Endothelial cell of umbilical vein (primary cell): ENCODE results near the gene OR9Q1. TPM values are rescaled to one million over a fixed set of nuclear protein-coding genes. Genes with fewer than 3 reads are reported as not detected.

ENCODE experiments used
- BruUV-seq: library from RNA; stranded (reverse); fragments of 400-500 nt; replicated peaks from 2 replicates; lab custom pipeline; 2021; lab: Mats Ljungman, UMichigan
- CTCF ChIA-PET: fragments of 300-600, 350-600 bp; sonication (Branson Sonifier 250); formaldehyde crosslinking; loops from one replicate; lab custom pipeline; 2021; ENCODE audit warnings: antibody characterized with exemption, inconsistent platforms; lab: Charles Lee
- POLR2A ChIA-PET: fragments of 300-600, 350-600 bp; sonication (Branson Sonifier 250); formaldehyde crosslinking; loops from one replicate; lab custom pipeline; 2021; ENCODE audit warnings: antibody characterized with exemption, inconsistent platforms; lab: Charles Lee
- DNase-seq: peaks from one replicate; pipeline ENCODE4 v3.0.0-alpha.2; 2011; ENCODE audit warnings: low read depth, low spot score
- FAIRE-seq: peaks from 2 replicates; lab custom pipeline; 2011; peaks lifted over from hg19 to GRCh38; lab: Jason Lieb, UNC
- H2AFZ ChIP-seq: 2 replicates; pipeline ENCODE4 v1.6.0; 2012; ENCODE audit warnings: low read depth, low read length, control low read depth, inconsistent platforms
- H3K27ac ChIP-seq: 2 replicates; pipeline ENCODE4 v1.5.1; 2011; ENCODE audit warnings: low read depth, mild to moderate bottlenecking, control low read depth, low read length, moderate library complexity; ENCODE audit not compliant: insufficient read depth
- H3K27me3 ChIP-seq, 2 experiments: 2 replicates each; pipeline versions ENCODE4 v1.6.0 to v1.6.1; 2011; ENCODE audit warnings: low read length in 2 of 2, mixed read lengths in 1 of 2; ENCODE audit not compliant: control insufficient read depth in 2 of 2, insufficient read depth in 2 of 2
- H3K36me3 ChIP-seq, 2 experiments: 2 replicates in 1 of 2; 3 replicates in 1 of 2; pipeline ENCODE4 v1.5.1; 2011; ENCODE audit warnings: low read length in 2 of 2, mild to moderate bottlenecking in 1 of 2, moderate library complexity in 1 of 2; ENCODE audit not compliant: control insufficient read depth in 2 of 2, insufficient read depth in 2 of 2; ENCODE audit errors: extremely low read depth in 1 of 2
- H3K4me1 ChIP-seq: 3 replicates; pipeline ENCODE4 v1.5.1; 2011; ENCODE audit warnings: mild to moderate bottlenecking, low read length; ENCODE audit not compliant: control insufficient read depth, insufficient read depth; ENCODE audit errors: extremely low read depth
- H3K4me2 ChIP-seq: 2 replicates; pipeline ENCODE4 v1.6.1; 2011; ENCODE audit warnings: low read length, control low read depth, mixed read lengths; ENCODE audit not compliant: insufficient read depth
- H3K4me3 ChIP-seq, 3 experiments: fragments of 200-600 bp in 1 of 3; sonication (generic), shearing (Covaris generic) in 1 of 3; replicated peaks in 1 of 3; 2 replicates each; pipeline ENCODE4 v1.5.1; 2011 to 2016; ENCODE audit warnings: control low read depth in 3 of 3, low read length in 3 of 3, mild to moderate bottlenecking in 2 of 3, inconsistent platforms in 1 of 3, low read depth in 1 of 3, moderate library complexity in 1 of 3; ENCODE audit not compliant: insufficient read depth in 1 of 3
- H3K79me2 ChIP-seq: 2 replicates; pipeline ENCODE4 v1.6.0; 2012; ENCODE audit warnings: low read length, inconsistent platforms; ENCODE audit not compliant: control insufficient read depth, insufficient read depth
- H3K9ac ChIP-seq: replicated peaks from 2 replicates; pipeline ENCODE3; 2011; ENCODE audit warnings: low read length, control low read depth; ENCODE audit not compliant: insufficient read depth; ENCODE audit errors: extremely low read depth
- H3K9me1 ChIP-seq: replicated peaks from 3 replicates; pipeline ENCODE4 v1.6.0; 2011; ENCODE audit warnings: mild to moderate bottlenecking, low read length; ENCODE audit not compliant: control insufficient read depth, insufficient read depth; ENCODE audit errors: extremely low read depth
- H3K9me3 ChIP-seq: replicated peaks from 2 replicates; pipeline ENCODE4 v1.5.1; 2012; ENCODE audit warnings: low read length, inconsistent platforms; ENCODE audit not compliant: control insufficient read depth, insufficient read depth
- H4K20me1 ChIP-seq: replicated peaks from 2 replicates; pipeline ENCODE3; 2011; ENCODE audit warnings: mild to moderate bottlenecking, low read length; ENCODE audit not compliant: control insufficient read depth, insufficient read depth; ENCODE audit errors: extremely low read depth
- CTCF ChIP-seq, 2 donors: IDR thresholded peaks; 1 replicate in 1 of 2; 2 replicates in 1 of 2; pipeline ENCODE4 v1.5.1; 2011; ENCODE audit warnings: low read length in 2 of 2, mild to moderate bottlenecking in 2 of 2, moderate library complexity in 2 of 2, control low read depth in 1 of 2, inconsistent platforms in 1 of 2, low read depth in 1 of 2; ENCODE audit not compliant: insufficient read depth in 1 of 2; ENCODE audit errors: extremely low read depth in 1 of 2
- EZH2 ChIP-seq: IDR thresholded peaks from 2 replicates; pipeline ENCODE4 v1.6.1; 2012; ENCODE audit warnings: borderline replicate concordance, low read depth, mild to moderate bottlenecking, moderate library complexity, low read length, inconsistent platforms; ENCODE audit not compliant: severe bottlenecking
- GATA2 ChIP-seq: IDR thresholded peaks from 2 replicates; pipeline ENCODE4 v1.7.0; 2011; ENCODE audit warnings: low read depth, mild to moderate bottlenecking, moderate library complexity, mixed read lengths, low read length; ENCODE audit not compliant: insufficient read length, insufficient read depth
- JUN ChIP-seq: IDR thresholded peaks from 2 replicates; pipeline ENCODE4 v1.6.1; 2011; ENCODE audit warnings: borderline replicate concordance, low read depth; ENCODE audit not compliant: insufficient read length, insufficient read depth
- MYC ChIP-seq: IDR thresholded peaks from one replicate; pipeline ENCODE4 v1.6.1; 2011; ENCODE audit warnings: mild to moderate bottlenecking, low read depth, low read length
- POLR2A ChIP-seq: IDR thresholded peaks from 2 replicates; pipeline ENCODE4 v1.6.1; 2012; ENCODE audit warnings: low read depth, mild to moderate bottlenecking, control low read depth, low read length
- POLR2AphosphoS5 ChIP-seq: IDR thresholded peaks from 2 replicates; pipeline ENCODE4 v1.6.1; 2012; ENCODE audit warnings: low read depth, mild to moderate bottlenecking, control low read depth, low read length, moderate library complexity; ENCODE audit not compliant: insufficient read depth
- dilution Hi-C: fragments of 300-500 bp; cut with MboI; formaldehyde crosslinking; loops from one replicate; pipeline ENCODE4 v1.15.0; 2019; ENCODE audit warnings: low sequenced_read_pairs; ENCODE audit not compliant: extremely low pct_ligation_motif_present
- intact Hi-C: fragments of 100-400 bp; cut with micrococcal nuclease; formaldehyde crosslinking; loops from one replicate; pipeline ENCODE4 v1.10.0; 2022
- polyA plus RNA-seq, 4 experiments: library from polyadenylated mRNA; depleted of rRNA in 3 of 4; stranded (reverse) in 3 of 4; unstranded in 1 of 4; fragments of >200 nt; gene quantifications; 2 replicates each; pipeline versions ENCODE4 v1.2.1 to v1.2.3, GENCODE V29; 2011 to 2012; ENCODE audit warnings: missing spikeins in 1 of 4
- total RNA-seq: library from RNA; stranded (reverse); gene quantifications from 2 replicates; pipeline ENCODE4 v1.2.3, GENCODE V29; 2021
- TF ChIP-seq, protein P1 (sequence below): IDR thresholded peaks from 2 replicates; pipeline ENCODE4 v1.6.1; 2011; ENCODE audit not compliant: insufficient read depth, insufficient read length

OR9Q1 gene
- total and polyA plus RNA-seq, 2 donors (not counting 3 experiments of a cell fraction or from before 2014, with no cell fraction given), result not detected

DNA sequence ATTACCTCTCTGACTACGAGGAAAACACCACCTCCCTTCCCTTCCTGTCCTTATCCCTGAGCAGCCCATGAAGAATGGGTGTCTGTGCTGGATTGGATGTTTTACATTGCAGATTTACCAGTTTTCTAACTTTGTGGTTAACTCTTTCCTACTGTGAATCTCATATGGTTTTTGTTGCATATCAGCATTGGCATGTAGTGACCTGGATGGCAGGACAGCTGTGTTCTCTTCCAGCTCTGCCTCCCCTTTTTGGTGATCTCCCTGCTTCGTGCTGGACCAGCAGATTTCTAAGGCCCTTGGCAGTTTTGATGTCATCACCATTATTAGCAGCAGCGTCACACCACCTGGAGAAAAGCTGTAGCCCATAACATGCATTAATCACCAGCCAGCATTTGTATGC, 33.8 kb downstream of the OR9Q1 start:
- Histone ChIP-seq H4K20me1 (no peaks in the 10 kb centered on the region), H3K4me1 (peaks cover 16% of the 10 kb centered on the region), H3K9ac (no peak overlapping the region), H3K4me2 (no peak overlapping the region), H3K79me2 (no peaks in the 10 kb centered on the region), H3K27ac (no peak overlapping the region), H3K4me3 (no peak overlapping the region), H3K27me3 (no peaks in the 10 kb centered on the region), H3K9me1 (no peaks in the 10 kb centered on the region), H3K36me3 (no peaks in the 10 kb centered on the region), H2AFZ (no peak overlapping the region), H3K9me3 (no peaks in the 10 kb centered on the region)
- TF ChIP-seq MYC, result no peak
- no peak for TF ChIP-seq GATA2
- TF ChIP-seq POLR2A, result no peak
- TF ChIP-seq POLR2AphosphoS5, result no peak
- no peak for TF ChIP-seq CTCF (IDR thresholded peaks at IDR 0.05; ENCODE audit: extremely low read depth in 1 of 2, insufficient read depth in 1 of 2, low read depth in 1 of 2, low read length in 2 of 2)
- TF ChIP-seq, protein P1, sequence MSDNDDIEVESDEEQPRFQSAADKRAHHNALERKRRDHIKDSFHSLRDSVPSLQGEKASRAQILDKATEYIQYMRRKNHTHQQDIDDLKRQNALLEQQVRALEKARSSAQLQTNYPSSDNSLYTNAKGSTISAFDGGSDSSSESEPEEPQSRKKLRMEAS, result no peak
- TF ChIP-seq EZH2, result no peak
- TF ChIP-seq JUN, result no peak
- intact Hi-C loops (no loop called here), dilution Hi-C loops (no loop called here)
- ChIA-PET CTCF (no interaction called here), POLR2A (no interaction called here)
- DNase-seq (no peak), FAIRE-seq (no peak)
- no TSS peak for BruUV-seq
